SK-N-SH (cell line): ENCODE results near the gene MYH11. TPM values are rescaled to one million over a fixed set of nuclear protein-coding genes. Genes with fewer than 3 reads are reported as not detected.

ENCODE experiments used
- CTCF ChIA-PET: fragments of 300-600, 350-600 bp; formaldehyde crosslinking; extraction: SDS; loops from one replicate; lab custom pipeline; 2021; lab: Yijun Ruan, JAX
- POLR2A ChIA-PET: fragments of 350-600 bp; sonication (Branson Sonifier 250); formaldehyde crosslinking; extraction: SDS; loops from one replicate; lab custom pipeline; 2020; ENCODE audit warnings: antibody characterized with exemption, inconsistent platforms; lab: Yijun Ruan, JAX
- DNase-seq: peaks from one replicate; pipeline ENCODE4 v3.0.0; 2012
- H2AFZ ChIP-seq: fragments of 200-600 bp; sonication (generic); 2 replicates; pipeline ENCODE4 v1.8.1; 2016; ENCODE audit warnings: antibody characterized with exemption, mild to moderate bottlenecking, low read depth
- H3F3A ChIP-seq: fragments of 200-600 bp; sonication (generic); replicated peaks from 2 replicates; pipeline ENCODE3; 2016; ENCODE audit warnings: antibody characterized with exemption, mild to moderate bottlenecking; ENCODE audit not compliant: insufficient read depth
- H3K27ac ChIP-seq, 2 experiments: fragments of 200-500 bp in 1 of 2; fragments of 200-600 bp in 1 of 2; sonication (Bioruptor generic) in 1 of 2; sonication (generic), shearing (Covaris generic) in 1 of 2; 2 replicates each; pipeline versions ENCODE4 v1.5.1 to v1.6.1; 2014 to 2016; ENCODE audit warnings: low read depth in 2 of 2, inconsistent platforms in 1 of 2, low read length in 1 of 2, mild to moderate bottlenecking in 1 of 2, mixed read lengths in 1 of 2
- H3K27me3 ChIP-seq: fragments of 200-600 bp; sonication (generic), shearing (Covaris generic); 2 replicates; pipeline ENCODE4 v1.6.1; 2016; ENCODE audit warnings: mixed run types; ENCODE audit not compliant: insufficient read depth
- H3K36me3 ChIP-seq, 2 experiments: fragments of 200-500 bp in 1 of 2; fragments of 200-600 bp in 1 of 2; sonication (Bioruptor generic) in 1 of 2; sonication (generic) in 1 of 2; replicated peaks in 1 of 2; 2 replicates each; pipeline versions ENCODE3 to v1.5.1; 2014 to 2016; ENCODE audit warnings: low read length in 1 of 2, mild to moderate bottlenecking in 1 of 2; ENCODE audit not compliant: insufficient read depth in 2 of 2, control insufficient read depth in 1 of 2
- H3K4me1 ChIP-seq, 2 experiments: fragments of 200-500 bp in 1 of 2; fragments of 200-600 bp in 1 of 2; sonication (Bioruptor generic) in 1 of 2; sonication (generic), shearing (Covaris generic) in 1 of 2; 2 replicates each; pipeline versions ENCODE4 v1.5.1 to v1.6.1; 2014 to 2016; ENCODE audit warnings: low read depth in 1 of 2, low read length in 1 of 2, mixed run types in 1 of 2; ENCODE audit not compliant: insufficient read depth in 2 of 2, control insufficient read depth in 1 of 2
- H3K4me2 ChIP-seq: fragments of 200-600 bp; sonication (generic), shearing (Covaris generic); 2 replicates; pipeline ENCODE4 v1.6.1; 2017; ENCODE audit warnings: mixed run types
- H3K4me3 ChIP-seq, 2 experiments: fragments of 200-500 bp in 1 of 2; fragments of 200-600 bp in 1 of 2; sonication (Bioruptor generic) in 1 of 2; sonication (generic), shearing (Covaris generic) in 1 of 2; 2 replicates each; pipeline versions ENCODE4 v1.5.1 to v1.8.1; 2014 to 2016; ENCODE audit warnings: low read depth in 2 of 2, inconsistent platforms in 1 of 2, low read length in 1 of 2, mild to moderate bottlenecking in 1 of 2, mixed read lengths in 1 of 2, moderate library complexity in 1 of 2
- H3K79me2 ChIP-seq: fragments of 200-600 bp; sonication (generic); 2 replicates; pipeline ENCODE4 v1.8.1; 2017; ENCODE audit warnings: mild to moderate bottlenecking; ENCODE audit not compliant: insufficient read depth
- H3K9ac ChIP-seq: fragments of 200-600 bp; sonication (generic); 2 replicates; pipeline ENCODE4 v1.6.1; 2017; ENCODE audit warnings: mixed run types
- H3K9me2 ChIP-seq: fragments of 200-600 bp; sonication (generic); 2 replicates; pipeline ENCODE4 v1.6.1; 2017; ENCODE audit warnings: mixed run types
- H3K9me3 ChIP-seq: fragments of 200-600 bp; sonication (generic); 2 replicates; pipeline ENCODE4 v1.6.1; 2017; ENCODE audit warnings: mixed run types, mild to moderate bottlenecking, moderate library complexity
- H4K20me1 ChIP-seq: fragments of 200-600 bp; sonication (generic); 2 replicates; pipeline ENCODE4 v1.6.1; 2017; ENCODE audit warnings: mild to moderate bottlenecking, mixed run types; ENCODE audit not compliant: insufficient read depth
- CHD2 ChIP-seq: fragments of 150-350 bp; IDR thresholded peaks from 2 replicates; pipeline ENCODE4 v1.6.1; 2018; ENCODE audit warnings: low read length; ENCODE audit not compliant: partially characterized antibody
- ELF1 ChIP-seq: IDR thresholded peaks from 2 replicates; pipeline ENCODE4 v1.4.0; 2012
- EP300 ChIP-seq, 2 experiments: IDR thresholded peaks; 2 replicates each; pipeline versions ENCODE4 v1.4.0 to v1.6.1; 2012; ENCODE audit warnings: borderline replicate concordance in 1 of 2, low read depth in 1 of 2, low read length in 1 of 2
- FOXJ3 ChIP-seq: sonication (generic); formaldehyde crosslinking; IDR thresholded peaks from 2 replicates; pipeline ENCODE4 v1.5.1; 2020; ENCODE audit warnings: mild to moderate bottlenecking, missing genetic modification reagents
- FOXM1 ChIP-seq: IDR thresholded peaks from 2 replicates; pipeline ENCODE4 v1.4.0; 2012; ENCODE audit warnings: low read depth, mild to moderate bottlenecking
- GABPA ChIP-seq: IDR thresholded peaks from 2 replicates; pipeline ENCODE4 v1.4.0; 2012; ENCODE audit warnings: low read depth, mild to moderate bottlenecking
- GATA2 ChIP-seq: sonication (generic); formaldehyde crosslinking; IDR thresholded peaks from 2 replicates; pipeline ENCODE4 v1.5.0; 2020; ENCODE audit warnings: mild to moderate bottlenecking, missing genetic modification reagents
- JUND ChIP-seq: IDR thresholded peaks from 2 replicates; pipeline ENCODE4 v1.4.0; 2012
- MAX ChIP-seq: IDR thresholded peaks from 2 replicates; pipeline ENCODE4 v1.4.0; 2012; ENCODE audit warnings: low read depth
- MEF2A ChIP-seq: IDR thresholded peaks from 2 replicates; pipeline ENCODE4 v1.4.0; 2012; ENCODE audit warnings: low read depth, borderline replicate concordance
- MXI1 ChIP-seq: IDR thresholded peaks from 2 replicates; pipeline ENCODE4 v1.6.1; 2012; ENCODE audit warnings: mild to moderate bottlenecking, low read depth, low read length, improper control_type of control experiment
- NFIC ChIP-seq: IDR thresholded peaks from 2 replicates; pipeline ENCODE4 v1.4.0; 2012; ENCODE audit warnings: borderline replicate concordance
- NRF1 ChIP-seq: IDR thresholded peaks from 2 replicates; pipeline ENCODE4 v1.6.1; 2012; ENCODE audit warnings: low read depth, mild to moderate bottlenecking, low read length
- PBX3 ChIP-seq: IDR thresholded peaks from 2 replicates; pipeline ENCODE4; 2012
- POLR2AphosphoS5 ChIP-seq: IDR thresholded peaks from 2 replicates; pipeline ENCODE4 v1.6.1; 2012; ENCODE audit warnings: low read depth, low read length
- RFX5 ChIP-seq: IDR thresholded peaks from 2 replicates; pipeline ENCODE4 v1.6.1; 2012; ENCODE audit warnings: mild to moderate bottlenecking, improper control_type of control experiment, low read length
- SMC3 ChIP-seq: IDR thresholded peaks from 2 replicates; pipeline ENCODE4 v1.6.1; 2012; ENCODE audit warnings: low read depth, low read length, improper control_type of control experiment
- TEAD4 ChIP-seq: IDR thresholded peaks from 2 replicates; pipeline ENCODE4 v1.4.0; 2012; ENCODE audit warnings: mild to moderate bottlenecking, borderline replicate concordance; ENCODE audit not compliant: insufficient read depth
- USF1 ChIP-seq: IDR thresholded peaks from 2 replicates; pipeline ENCODE4 v1.4.0; 2012; ENCODE audit warnings: low read depth, borderline replicate concordance
- WGBS: methylation state at CpG from one replicate; pipeline ENCODE4 v1.1.6; 2017; ENCODE audit warnings: low lambda C conversion rate; 5-methylcytosine and 5-hydroxymethylcytosine counted together
- polyA plus RNA-seq, 3 experiments: library from polyadenylated mRNA; depleted of rRNA; stranded (reverse); fragments of >200 nt; gene quantifications; 2 replicates each; pipeline ENCODE4 v1.2.3, GENCODE V29; 2012

The MYH11 gene
- polyA plus RNA-seq, 1 of the 3 experiments (the other 2 are of a cell fraction) = 0.02 TPM

GRCh38 chr16:15834502-15834901, 22.3 kb downstream of the MYH11 start:
- ChIA-PET POLR2A (no interaction called here), CTCF (interaction anchor here (2.9 kb wide), 1 partner anchor 13 kb away, joined by 19 read pairs; no protein-coding TSS in a partner anchor)
- H3K4me1 ChIP-seq = no peaks in the 10 kb centered on the region
- H3K4me3 ChIP-seq = no peak overlapping the region
- no peak overlapping the region for H2AFZ ChIP-seq
- no peaks in the 10 kb centered on the region for H3F3A ChIP-seq
- TF ChIP-seq USF1 (no peak), NFIC (no peak), EP300 (IDR thresholded peaks at IDR 0.05; ENCODE audit: borderline replicate concordance in 1 of 2, low read depth in 1 of 2, low read length in 1 of 2) (no peak), RFX5 (no peak), MAX (no peak)
- no peaks in the 10 kb centered on the region for H3K9me2 ChIP-seq
- H3K79me2 ChIP-seq = no peaks in the 10 kb centered on the region
- H3K36me3 ChIP-seq = no peaks in the 10 kb centered on the region
- no peak overlapping the region for H3K9ac ChIP-seq
- no peaks in the 10 kb centered on the region for H4K20me1 ChIP-seq
- H3K27ac ChIP-seq = no peak overlapping the region
- no peak overlapping the region for H3K4me2 ChIP-seq
- no peaks in the 10 kb centered on the region for H3K9me3 ChIP-seq
- H3K27me3 ChIP-seq = peaks cover 5% of the 10 kb centered on the region; the same call in 1 of the 2 replicates
- no peak for DNase-seq
- WGBS = 91% methylated on average over 4 of the region's 4 CpGs

GRCh38 chr16:15833541-15833940, 23.3 kb downstream of the MYH11 start:
- H3K4me1 ChIP-seq = no peaks in the 10 kb centered on the region
- no peak for DNase-seq
- TF ChIP-seq USF1 (no peak), JUND (no peak), FOXJ3 (CRISPR knock-in tag) (no peak), NFIC (no peak), MEF2A (no peak), GABPA (no peak), RFX5 (no peak), NRF1 (no peak), FOXM1 (no peak), PBX3 (no peak), SMC3 (no peak), POLR2AphosphoS5 (no peak), ELF1 (no peak), EP300 (IDR thresholded peaks at IDR 0.05; ENCODE audit: borderline replicate concordance in 1 of 2, low read depth in 1 of 2, low read length in 1 of 2) (no peak), TEAD4 (no peak), MXI1 (no peak), GATA2 (CRISPR knock-in tag) (no peak), CHD2 (no peak)
- no peaks in the 10 kb centered on the region for H3K9me3 ChIP-seq
- no peaks in the 10 kb centered on the region for H3K9me2 ChIP-seq
- no peak overlapping the region for H3K27ac ChIP-seq
- no peak overlapping the region for H2AFZ ChIP-seq
- 54% methylated on average over 9 of the region's 9 CpGs for WGBS
- H3K79me2 ChIP-seq = no peaks in the 10 kb centered on the region
- peaks cover 5% of the 10 kb centered on the region; the same call in 1 of the 2 replicates for H3K27me3 ChIP-seq
- H4K20me1 ChIP-seq = no peaks in the 10 kb centered on the region
- ChIA-PET CTCF (interaction anchor here (1.2 to 2.9 kb wide), 2 partner anchors 12 to 16 kb away, joined by 3 to 19 read pairs; no protein-coding TSS in a partner anchor), POLR2A (no interaction called here)
- no peaks in the 10 kb centered on the region for H3F3A ChIP-seq
- no peak overlapping the region for H3K4me3 ChIP-seq
- H3K4me2 ChIP-seq = no peak overlapping the region
- no peak overlapping the region for H3K9ac ChIP-seq
- no peaks in the 10 kb centered on the region for H3K36me3 ChIP-seq
